T-helper 2 cell treated with Interferon-gamma antibody and Interleukin-4, amounts not matched to agents 5 μg/mL and 100 μg/mL, for 36 hours (primary cell): ENCODE results near the gene PTPRM.

ENCODE experiments used
- DNase-seq: peaks from one replicate; pipeline ENCODE4 v3.0.0; 2021; ENCODE audit warnings: low spot score
- H3K27ac Mint-ChIP-seq: one replicate; pipeline ENCODE4 v1.8.0; 2021; ENCODE audit warnings: mild to moderate bottlenecking, mixed read lengths
- H3K27me3 Mint-ChIP-seq: one replicate; pipeline ENCODE4 v1.8.0; 2021; ENCODE audit warnings: low read depth, mixed read lengths
- H3K36me3 Mint-ChIP-seq: one replicate; pipeline ENCODE4 v1.8.0; 2021; ENCODE audit warnings: low read depth, mixed read lengths
- H3K4me1 Mint-ChIP-seq: one replicate; pipeline ENCODE4 v1.8.0; 2021; ENCODE audit warnings: low read depth, mixed read lengths
- H3K4me3 Mint-ChIP-seq: one replicate; pipeline ENCODE4 v1.8.0; 2022; ENCODE audit warnings: mild to moderate bottlenecking, moderate library complexity, mixed read lengths
- H3K9me3 Mint-ChIP-seq: one replicate; pipeline ENCODE4 v1.8.0; 2021; ENCODE audit warnings: mixed read lengths

Gene PTPRM

DNA sequence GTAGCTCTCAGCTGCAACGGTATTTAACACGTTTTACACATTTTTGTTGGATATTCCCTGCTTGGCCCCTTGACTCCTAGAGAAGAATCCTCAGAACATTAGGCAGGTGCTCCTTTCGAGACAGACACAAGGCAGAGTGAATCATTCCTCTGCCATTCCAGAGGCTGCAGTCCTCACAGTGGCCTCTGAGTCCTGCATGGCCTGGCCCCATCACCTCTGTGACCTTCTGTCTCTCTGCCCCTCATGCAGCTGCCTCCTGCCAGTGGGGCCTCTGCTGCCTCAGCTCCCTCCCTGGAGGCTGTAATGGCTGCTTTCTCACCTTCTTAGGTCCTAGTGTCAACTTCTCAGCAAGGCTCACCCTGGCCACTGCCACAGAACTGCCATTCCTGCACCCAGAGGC lies 101.3 kb downstream of the PTPRM start:
- DNase-seq = no peak
- H3K4me3 Mint-ChIP-seq = no peak overlapping the region
- H3K27ac Mint-ChIP-seq = no peak overlapping the region
- H3K9me3 Mint-ChIP-seq = no peaks in the 10 kb centered on the region
- no peaks in the 10 kb centered on the region for H3K27me3 Mint-ChIP-seq
- no peaks in the 10 kb centered on the region for H3K36me3 Mint-ChIP-seq
- H3K4me1 Mint-ChIP-seq = no peaks in the 10 kb centered on the region

DNA sequence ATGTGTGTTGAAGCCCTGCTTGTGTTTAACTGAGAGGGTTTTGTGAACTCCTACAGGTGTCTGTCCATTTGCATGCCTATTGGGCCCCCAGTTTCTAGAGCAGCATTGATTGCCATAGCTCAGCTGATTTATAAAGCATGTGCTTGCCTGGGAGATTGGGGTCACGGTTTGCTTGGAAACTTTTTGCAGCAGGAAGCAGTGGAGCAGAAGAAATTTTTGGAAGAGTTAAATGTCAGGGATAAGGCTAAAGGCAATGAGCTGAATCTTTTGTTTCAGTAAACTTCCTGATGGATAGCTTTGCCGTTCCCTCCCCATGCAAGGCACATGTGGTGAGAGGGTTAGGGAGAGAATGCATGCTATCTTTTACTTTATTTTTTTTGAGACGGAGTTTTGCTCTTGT lies 102.2 kb downstream of the PTPRM start:
- Mint-ChIP-seq H3K27me3 (no peaks in the 10 kb centered on the region), H3K4me1 (no peaks in the 10 kb centered on the region), H3K27ac (no peak overlapping the region), H3K36me3 (no peaks in the 10 kb centered on the region), H3K4me3 (no peak overlapping the region), H3K9me3 (no peaks in the 10 kb centered on the region)
- DNase-seq = no peak

DNA sequence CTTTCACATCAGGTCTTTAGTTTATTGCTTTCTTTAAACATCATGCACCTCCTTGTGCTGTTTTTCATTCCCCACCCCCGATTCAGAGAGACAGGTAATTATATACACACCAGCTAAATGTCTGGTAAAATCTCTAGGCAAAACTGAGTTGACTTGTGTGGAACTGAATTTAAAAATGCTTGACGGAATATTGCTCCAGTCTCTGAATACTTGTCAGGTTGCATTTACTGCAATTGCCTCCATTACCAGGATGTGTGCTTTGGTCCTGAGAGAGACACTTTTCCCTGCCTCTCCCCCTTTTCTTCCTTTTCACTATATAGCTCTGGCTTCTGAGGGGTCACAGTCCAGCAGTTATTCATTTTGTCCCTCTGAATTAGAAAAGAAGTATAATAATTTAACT lies 104.0 kb downstream of the PTPRM start:
- H3K4me3 Mint-ChIP-seq = no peak overlapping the region

GRCh38 chr18:7676253-7676873 lies 109.2 kb downstream of the PTPRM start:
- no peak overlapping the region for H3K27ac Mint-ChIP-seq

More for the DNA sequence above, 104.0 kb downstream of the PTPRM start:
- DNase-seq = no peak
- H3K27me3 Mint-ChIP-seq = no peaks in the 10 kb centered on the region
- H3K36me3 Mint-ChIP-seq = no peaks in the 10 kb centered on the region
- no peak overlapping the region for H3K27ac Mint-ChIP-seq
- no peaks in the 10 kb centered on the region for H3K9me3 Mint-ChIP-seq
- H3K4me1 Mint-ChIP-seq = no peaks in the 10 kb centered on the region

GRCh38 chr18:7677001-7677400 lies 109.9 kb downstream of the PTPRM start:
- Mint-ChIP-seq H3K36me3 (no peaks in the 10 kb centered on the region), H3K4me3 (no peak overlapping the region), H3K9me3 (no peaks in the 10 kb centered on the region), H3K27me3 (no peaks in the 10 kb centered on the region), H3K27ac (no peak overlapping the region), H3K4me1 (no peaks in the 10 kb centered on the region)
- DNase-seq = no peak

More at GRCh38 chr18:7676253-7676873, 109.2 kb downstream of the PTPRM start:
- Mint-ChIP-seq H3K9me3 (no peaks in the 10 kb centered on the region), H3K27me3 (no peaks in the 10 kb centered on the region), H3K36me3 (no peaks in the 10 kb centered on the region), H3K4me1 (no peaks in the 10 kb centered on the region), H3K4me3 (no peak overlapping the region)
- DNase-seq = no peak

- no peaks in the 10 kb centered on the region for H3K9me3 Mint-ChIP-seq
- H3K27me3 Mint-ChIP-seq = no peaks in the 10 kb centered on the region
- no peak overlapping the region for H3K4me3 Mint-ChIP-seq
- no peak for DNase-seq
- no peaks in the 10 kb centered on the region for H3K4me1 Mint-ChIP-seq
- H3K27ac Mint-ChIP-seq = no peak overlapping the region
- no peaks in the 10 kb centered on the region for H3K36me3 Mint-ChIP-seq
Observed at GRCh38 chr18:7677424-7677823, 110.3 kb downstream of the PTPRM start.

DNA sequence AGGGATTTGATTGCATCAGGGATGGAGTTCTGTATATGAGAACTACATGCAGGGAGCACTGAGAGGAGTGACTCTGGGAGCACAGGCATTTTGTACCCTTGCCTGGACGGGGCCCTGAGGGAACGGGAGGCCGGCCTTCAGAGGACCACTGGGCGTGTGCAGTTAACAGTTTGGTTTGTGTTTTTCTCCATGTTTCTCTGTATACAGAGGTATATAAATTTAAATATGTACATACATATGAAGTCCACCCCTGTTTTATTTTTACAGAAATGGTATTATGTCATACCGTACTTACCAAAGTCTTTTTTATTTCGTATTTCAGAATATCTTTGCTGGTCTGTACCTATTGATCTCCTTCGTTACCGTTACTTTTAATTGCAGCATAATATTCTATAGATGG lies 111.3 kb downstream of the PTPRM start:
- DNase-seq = no peak
- Mint-ChIP-seq H3K4me1 (no peaks in the 10 kb centered on the region), H3K27ac (no peak overlapping the region), H3K9me3 (no peaks in the 10 kb centered on the region), H3K4me3 (no peak overlapping the region), H3K27me3 (no peaks in the 10 kb centered on the region), H3K36me3 (no peaks in the 10 kb centered on the region)

DNA sequence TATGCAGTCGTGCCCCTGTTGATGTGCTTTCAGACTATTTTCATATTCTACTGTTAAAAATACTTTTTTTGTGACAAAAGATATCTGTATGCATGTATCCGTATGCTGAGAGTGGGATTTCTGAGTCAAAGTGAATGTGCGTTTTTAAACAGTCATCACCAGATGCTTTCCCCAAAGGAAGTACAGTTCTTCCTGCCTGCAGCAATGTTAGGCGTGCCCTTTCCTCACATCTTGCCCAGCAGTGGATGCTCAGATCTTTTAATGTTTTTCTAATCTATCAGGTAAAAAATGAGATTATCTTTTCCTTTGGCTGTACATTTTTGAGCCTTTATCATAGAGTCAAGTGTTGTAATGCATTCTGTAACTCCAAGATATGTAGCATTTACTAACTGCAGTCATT lies 111.7 kb downstream of the PTPRM start:
- H3K4me3 Mint-ChIP-seq = no peak overlapping the region
- H3K27me3 Mint-ChIP-seq = no peaks in the 10 kb centered on the region
- no peaks in the 10 kb centered on the region for H3K4me1 Mint-ChIP-seq
- no peaks in the 10 kb centered on the region for H3K9me3 Mint-ChIP-seq
- no peaks in the 10 kb centered on the region for H3K36me3 Mint-ChIP-seq
- H3K27ac Mint-ChIP-seq = no peak overlapping the region
- DNase-seq = no peak

- Mint-ChIP-seq H3K27me3 (no peaks in the 10 kb centered on the region), H3K27ac (no peak overlapping the region), H3K4me1 (no peaks in the 10 kb centered on the region), H3K4me3 (no peak overlapping the region), H3K36me3 (no peaks in the 10 kb centered on the region), H3K9me3 (no peaks in the 10 kb centered on the region)
- DNase-seq = no peak
Observed at GRCh38 chr18:7681298-7681697, 114.2 kb downstream of the PTPRM start.

DNA sequence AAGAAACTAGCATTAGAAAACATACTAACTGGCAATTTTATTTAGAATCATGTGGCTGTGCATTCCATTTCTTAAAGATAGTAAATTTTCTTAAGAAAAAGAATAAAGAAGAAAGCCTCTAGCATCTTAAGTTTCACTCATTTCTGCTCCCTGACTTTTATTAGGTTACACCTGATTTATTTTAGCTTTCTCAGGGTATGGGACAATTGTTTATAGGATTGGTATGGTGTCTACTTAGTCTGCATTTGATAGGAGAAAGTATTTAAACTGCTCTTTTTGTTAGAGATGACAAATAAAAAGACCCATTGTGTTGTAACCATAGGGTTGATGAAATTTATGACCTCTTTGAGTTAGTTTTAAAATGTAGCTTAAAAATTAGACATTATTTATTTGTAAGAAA lies 115.2 kb downstream of the PTPRM start:
- Mint-ChIP-seq H3K27ac (no peak overlapping the region), H3K4me3 (no peak overlapping the region), H3K9me3 (no peaks in the 10 kb centered on the region), H3K27me3 (no peaks in the 10 kb centered on the region), H3K36me3 (no peaks in the 10 kb centered on the region), H3K4me1 (no peaks in the 10 kb centered on the region)
- DNase-seq = no peak

DNA sequence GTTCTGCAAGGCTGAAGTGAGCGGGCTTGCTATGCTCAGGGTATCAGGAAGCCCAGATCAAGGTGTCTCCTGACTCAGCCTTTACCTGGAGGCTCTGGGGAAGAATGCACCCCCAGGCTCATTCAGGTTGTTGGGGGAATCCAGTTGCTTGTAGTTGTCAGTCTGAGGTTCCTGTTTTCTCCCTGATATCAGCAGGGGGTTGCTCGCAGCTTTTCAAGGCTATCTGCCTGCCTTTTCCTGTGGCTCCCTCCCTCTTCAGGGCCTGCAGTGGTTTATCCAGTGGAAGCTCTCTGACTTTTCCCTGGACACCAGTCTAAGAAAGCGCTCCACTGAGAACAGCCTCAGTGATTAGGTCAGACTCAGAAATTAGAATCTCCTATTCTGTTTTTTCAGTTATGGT lies 116.6 kb downstream of the PTPRM start:
- no peak for DNase-seq
- Mint-ChIP-seq H3K27ac (no peak overlapping the region), H3K27me3 (no peaks in the 10 kb centered on the region), H3K4me3 (no peak overlapping the region), H3K4me1 (no peaks in the 10 kb centered on the region), H3K36me3 (no peaks in the 10 kb centered on the region), H3K9me3 (no peaks in the 10 kb centered on the region)

DNA sequence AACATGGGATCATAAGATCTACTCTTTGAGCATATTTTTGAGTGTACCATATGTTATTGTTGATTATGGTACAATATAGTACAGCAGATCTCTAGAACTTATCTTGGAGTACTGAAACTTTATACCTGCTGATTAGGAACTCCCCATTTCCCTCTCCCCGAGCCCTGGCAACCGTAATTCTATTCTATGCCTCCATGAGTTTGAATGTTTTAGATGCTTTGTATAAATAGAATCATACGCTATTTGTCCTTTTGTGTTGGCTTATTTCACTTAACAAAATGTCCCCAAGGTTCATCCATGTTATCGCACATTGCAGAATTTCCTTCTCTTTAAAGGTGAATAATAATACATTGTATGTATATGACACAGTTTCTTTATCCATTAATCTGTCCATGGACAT lies 117.2 kb downstream of the PTPRM start:
- Mint-ChIP-seq H3K4me1 (no peaks in the 10 kb centered on the region), H3K4me3 (no peak overlapping the region), H3K36me3 (no peaks in the 10 kb centered on the region), H3K27ac (no peak overlapping the region), H3K27me3 (no peaks in the 10 kb centered on the region), H3K9me3 (no peaks in the 10 kb centered on the region)
- no peak for DNase-seq

DNA sequence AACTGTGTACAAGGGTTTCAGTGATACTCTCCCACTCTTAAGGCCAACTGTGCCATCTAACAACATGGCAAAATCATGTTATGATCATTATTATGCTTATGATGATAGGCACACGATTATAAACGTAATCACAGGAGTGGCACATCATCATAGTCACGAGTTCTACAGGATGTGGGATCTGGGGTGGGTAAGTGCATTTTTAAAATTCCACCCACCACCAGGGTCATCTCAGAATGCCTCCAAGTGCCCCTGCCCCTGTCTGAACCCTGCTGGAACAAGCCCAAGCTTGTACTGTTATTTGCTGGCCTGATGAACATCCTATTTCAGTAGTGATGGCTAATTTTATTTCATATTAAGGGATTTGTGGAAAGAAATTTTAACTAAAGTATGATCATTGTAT lies 117.8 kb downstream of the PTPRM start:
- Mint-ChIP-seq H3K36me3 (no peaks in the 10 kb centered on the region), H3K4me3 (no peak overlapping the region), H3K4me1 (no peaks in the 10 kb centered on the region), H3K27ac (no peak overlapping the region), H3K9me3 (no peaks in the 10 kb centered on the region), H3K27me3 (no peaks in the 10 kb centered on the region)
- DNase-seq = no peak

- H3K4me3 Mint-ChIP-seq = no peak overlapping the region
- no peak for DNase-seq
- H3K4me1 Mint-ChIP-seq = no peaks in the 10 kb centered on the region
- H3K36me3 Mint-ChIP-seq = no peaks in the 10 kb centered on the region
- H3K9me3 Mint-ChIP-seq = no peaks in the 10 kb centered on the region
- no peak overlapping the region for H3K27ac Mint-ChIP-seq
- no peaks in the 10 kb centered on the region for H3K27me3 Mint-ChIP-seq
Observed at GRCh38 chr18:7686278-7686677, 119.2 kb downstream of the PTPRM start.

DNA sequence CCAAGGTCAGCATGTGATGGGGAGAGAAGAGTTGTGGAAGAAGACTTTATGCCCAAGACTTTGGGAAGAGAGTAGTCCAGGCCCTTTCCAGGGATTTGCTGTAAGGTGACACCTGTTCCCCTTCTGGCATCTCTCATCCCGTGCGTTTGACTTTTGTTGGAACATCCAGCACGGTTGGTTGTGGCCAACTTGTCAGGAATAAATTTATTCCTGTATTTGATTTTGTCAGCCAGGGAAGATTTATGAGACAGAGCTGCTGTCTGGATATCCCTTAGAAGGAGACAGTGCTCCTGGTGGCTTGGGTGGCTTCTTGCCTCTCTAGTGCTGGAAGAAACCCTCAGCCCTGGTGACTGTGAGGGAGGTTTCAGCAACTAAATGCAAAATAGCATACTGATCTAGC lies 121.5 kb downstream of the PTPRM start:
- H3K36me3 Mint-ChIP-seq = no peaks in the 10 kb centered on the region
- peaks cover 3% of the 10 kb centered on the region for H3K9me3 Mint-ChIP-seq
- no peak for DNase-seq
- no peaks in the 10 kb centered on the region for H3K27me3 Mint-ChIP-seq
- H3K4me1 Mint-ChIP-seq = no peaks in the 10 kb centered on the region
- H3K4me3 Mint-ChIP-seq = no peak overlapping the region
- no peak overlapping the region for H3K27ac Mint-ChIP-seq
